KOPT-K1 (cell line): ENCODE results near the gene CCT8L2.
"Not testable (repeated sequence)": the region's sequence is repeated elsewhere in the genome, so short reads cannot be mapped to it uniquely, and the experiment has no call there.

Experiments used
- H3K27ac ChIP-seq: fragments of 200-600 bp; sonication (generic); 2 replicates; pipeline ENCODE4 v1.5.1; 2016; ENCODE audit warnings: antibody characterized with exemption, mild to moderate bottlenecking, low read depth, low read length; ENCODE audit not compliant: poor library complexity, severe bottlenecking
- H3K36me3 ChIP-seq: fragments of 200-600 bp; sonication (generic); 2 replicates; pipeline ENCODE4 v1.5.1; 2017; ENCODE audit warnings: antibody characterized with exemption, mild to moderate bottlenecking, low read length, moderate library complexity; ENCODE audit not compliant: insufficient read depth
- H3K9me3 ChIP-seq: fragments of 200-600 bp; sonication (generic); 2 replicates; pipeline ENCODE4 v1.5.1; 2017; ENCODE audit warnings: antibody characterized with exemption, low read length, mild to moderate bottlenecking; ENCODE audit not compliant: insufficient read depth, poor library complexity, severe bottlenecking

CCT8L2 gene

GRCh38 chr22:16602728-16603447, 10.3 kb upstream of the CCT8L2 start:
- H3K27ac ChIP-seq, result peak overlapping the region; percentile 70
- not testable (repeated sequence) for H3K36me3 ChIP-seq, H3K9me3 ChIP-seq

DNA sequence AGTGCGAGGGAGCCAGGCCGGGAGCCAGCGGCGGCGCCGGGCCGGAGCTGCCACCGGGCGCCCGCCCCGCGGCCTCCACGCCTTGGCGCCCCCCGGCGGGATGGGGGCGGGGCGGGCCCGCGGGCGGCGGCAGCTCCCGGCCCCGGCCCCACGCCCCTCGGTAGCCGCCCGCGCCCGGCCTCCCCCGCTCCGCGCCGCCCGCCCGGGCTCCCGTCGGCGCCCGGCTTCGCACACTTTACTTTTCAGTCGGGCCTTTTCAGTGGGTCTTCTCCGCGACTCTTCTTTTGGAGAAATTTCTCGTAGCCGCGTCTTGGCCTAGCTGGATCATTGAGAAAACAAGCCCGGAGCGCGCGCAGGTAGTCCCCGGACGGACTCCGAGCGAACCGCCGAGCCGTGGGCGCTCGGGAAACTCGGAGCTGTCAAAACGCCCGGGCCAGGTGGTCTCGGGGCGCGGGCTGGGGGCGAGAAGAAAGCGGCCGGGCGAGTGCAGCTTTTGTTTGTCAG, 9.7 kb upstream of the CCT8L2 start:
- not testable (repeated sequence) for H3K9me3 ChIP-seq, H3K36me3 ChIP-seq
- peak overlapping the region; percentile 70 for H3K27ac ChIP-seq

GRCh38 chr22:16601437-16602223, 9.0 kb upstream of the CCT8L2 start:
- peak overlapping the region; percentile 70 for H3K27ac ChIP-seq
- no peaks in the 10 kb centered on the region for H3K36me3 ChIP-seq
- no peaks in the 10 kb centered on the region for H3K9me3 ChIP-seq

GRCh38 chr22:16600644-16601436, 8.2 kb upstream of the CCT8L2 start:
- not testable (repeated sequence) for H3K9me3 ChIP-seq, H3K36me3 ChIP-seq
- peak overlapping the region; percentile 38 for H3K27ac ChIP-seq

DNA sequence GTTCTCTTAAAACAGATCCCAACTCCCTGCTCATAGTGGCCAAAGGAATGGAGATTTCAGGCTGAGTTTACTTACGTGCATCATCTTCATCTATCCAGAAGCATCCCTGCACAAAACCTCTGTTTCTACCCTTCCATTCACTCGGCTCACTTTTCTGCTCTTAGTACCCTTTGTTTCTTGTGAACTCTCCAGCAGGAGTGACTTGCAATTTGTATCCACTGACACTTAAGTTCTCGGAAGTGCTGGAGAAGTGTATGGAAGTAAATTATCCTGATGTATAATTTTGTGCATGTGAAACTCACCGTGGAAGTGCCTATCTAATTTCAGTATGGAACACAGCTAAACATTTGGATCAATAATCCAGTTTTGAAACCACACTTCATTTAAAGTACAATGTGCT, 7.0 kb upstream of the CCT8L2 start:
- not testable (repeated sequence) for H3K27ac ChIP-seq, H3K36me3 ChIP-seq, H3K9me3 ChIP-seq

DNA sequence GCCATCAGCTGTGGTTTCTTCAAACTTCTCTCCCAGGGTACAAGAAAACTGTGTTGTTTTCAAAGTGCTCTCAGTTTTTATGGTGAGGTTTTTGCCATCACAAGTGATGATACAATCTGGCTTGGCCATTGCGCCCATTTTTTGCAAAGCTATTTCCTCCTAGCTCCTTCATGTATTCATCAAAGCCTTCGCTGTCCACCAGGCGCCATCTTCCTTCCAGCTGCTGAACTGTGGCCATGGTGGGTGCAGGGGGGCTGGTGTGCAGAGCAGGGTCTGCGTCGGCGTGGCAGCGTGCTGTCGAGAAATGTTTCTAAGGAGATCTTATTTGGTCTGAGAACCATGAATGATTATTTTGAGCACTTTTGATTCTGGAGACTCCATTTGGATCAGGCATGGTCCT, 2.6 kb upstream of the CCT8L2 start:
- not testable (repeated sequence) for H3K36me3 ChIP-seq, H3K9me3 ChIP-seq, H3K27ac ChIP-seq

DNA sequence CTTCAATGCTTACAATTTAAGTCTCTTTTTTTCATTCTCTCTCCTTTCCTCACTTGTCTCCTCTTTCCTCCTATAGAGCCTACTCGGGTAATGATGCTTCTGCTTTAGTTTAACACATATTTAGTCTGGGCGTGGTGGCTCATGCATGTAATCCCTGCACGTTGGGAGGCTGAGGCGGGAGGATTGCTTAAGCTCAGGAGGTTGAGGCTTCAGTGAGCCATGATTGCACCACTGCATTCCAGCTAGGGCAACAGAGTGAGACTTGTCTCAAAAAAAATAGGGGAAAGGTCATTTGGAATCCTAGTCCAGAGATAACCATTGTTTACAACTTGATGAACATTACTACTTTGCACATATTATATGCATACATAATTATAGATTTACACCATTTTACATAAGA, 1.4 kb upstream of the CCT8L2 start:
- no peaks in the 10 kb centered on the region for H3K9me3 ChIP-seq
- no peaks in the 10 kb centered on the region for H3K36me3 ChIP-seq
- H3K27ac ChIP-seq, result no peak overlapping the region

- not testable (repeated sequence) for H3K9me3 ChIP-seq, H3K36me3 ChIP-seq, H3K27ac ChIP-seq
Observed at GRCh38 chr22:16592231-16592630, 379 bp downstream of the CCT8L2 start.

- H3K27ac ChIP-seq, H3K36me3 ChIP-seq, H3K9me3 ChIP-seq: not testable (repeated sequence)
Observed at GRCh38 chr22:16591136-16591535, 1.5 kb downstream of the CCT8L2 start.

GRCh38 chr22:16586991-16587390, 5.6 kb downstream of the CCT8L2 start:
- Histone ChIP-seq H3K36me3 (no peaks in the 10 kb centered on the region), H3K27ac (no peak overlapping the region), H3K9me3 (no peaks in the 10 kb centered on the region)

DNA sequence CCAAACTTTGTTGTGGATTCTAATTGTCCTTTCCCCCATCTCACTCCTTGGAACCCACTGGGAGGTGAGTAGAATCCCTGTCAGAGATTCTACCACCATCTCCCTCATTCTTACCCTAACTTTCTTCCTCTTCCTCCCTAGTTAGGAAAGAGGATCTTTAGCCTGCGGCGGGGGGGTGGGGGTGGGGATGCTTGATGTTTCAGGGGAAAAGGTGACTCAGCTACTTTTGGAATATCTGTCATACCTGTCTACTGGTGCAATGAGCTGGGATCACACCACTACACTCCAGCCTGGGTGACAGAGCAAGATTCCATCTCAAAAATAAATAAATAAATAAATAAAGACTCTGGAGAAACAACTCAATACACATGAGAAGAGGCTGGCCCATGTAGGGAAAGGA, 6.4 kb downstream of the CCT8L2 start:
- H3K27ac ChIP-seq, result no peak overlapping the region
- H3K9me3 ChIP-seq, result no peaks in the 10 kb centered on the region

DNA sequence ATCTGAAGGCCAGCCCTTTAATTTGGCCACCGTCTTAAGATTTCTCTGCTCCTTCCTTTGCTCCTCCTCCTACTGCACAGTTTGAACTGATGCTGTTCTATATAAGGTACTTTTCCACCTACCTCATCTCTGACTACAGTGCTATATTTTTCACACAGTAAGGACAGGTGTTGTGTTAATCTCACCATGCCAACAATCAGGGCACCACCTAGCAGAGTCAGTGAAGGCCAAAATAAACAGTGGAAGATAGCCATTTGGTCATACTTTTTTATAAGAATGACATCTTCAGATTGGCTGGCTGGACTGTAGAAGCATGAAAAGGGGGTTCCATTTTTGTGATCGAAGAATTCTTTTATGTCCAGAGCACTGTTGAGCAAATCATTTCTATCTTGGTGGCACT, 11.7 kb downstream of the CCT8L2 start:
- H3K9me3 ChIP-seq, H3K36me3 ChIP-seq, H3K27ac ChIP-seq: not testable (repeated sequence)

More for the DNA sequence above, 6.4 kb downstream of the CCT8L2 start:
- no peaks in the 10 kb centered on the region for H3K36me3 ChIP-seq

DNA sequence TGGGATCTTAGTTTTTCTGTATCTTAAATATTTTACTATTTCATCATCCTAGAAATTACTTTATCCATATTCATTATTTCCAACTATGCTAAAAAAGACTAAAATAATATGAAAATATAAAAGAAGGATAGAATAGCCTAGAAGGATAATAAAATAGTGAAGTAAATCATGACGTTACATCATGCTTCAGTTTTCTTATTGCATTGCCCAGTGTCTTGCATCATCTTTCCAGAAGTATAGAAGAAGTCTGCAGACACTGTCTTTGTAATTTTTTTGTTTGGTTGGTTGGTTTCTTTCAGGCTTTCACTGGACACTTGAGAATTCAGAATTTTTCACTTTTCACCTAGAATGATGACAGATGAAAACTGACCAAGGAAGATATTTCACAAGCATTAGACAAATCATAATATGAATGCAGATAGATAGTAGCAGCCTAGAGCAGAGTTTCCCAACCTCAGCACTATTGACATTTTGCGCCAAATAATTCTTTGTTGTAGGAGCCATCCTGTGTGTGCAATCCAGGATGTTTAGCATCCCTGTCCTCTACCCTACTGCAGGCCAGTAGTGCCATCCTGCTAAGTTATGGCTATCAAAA, 23.3 kb downstream of the CCT8L2 start:
- H3K36me3 ChIP-seq, H3K27ac ChIP-seq, H3K9me3 ChIP-seq: not testable (repeated sequence)

DNA sequence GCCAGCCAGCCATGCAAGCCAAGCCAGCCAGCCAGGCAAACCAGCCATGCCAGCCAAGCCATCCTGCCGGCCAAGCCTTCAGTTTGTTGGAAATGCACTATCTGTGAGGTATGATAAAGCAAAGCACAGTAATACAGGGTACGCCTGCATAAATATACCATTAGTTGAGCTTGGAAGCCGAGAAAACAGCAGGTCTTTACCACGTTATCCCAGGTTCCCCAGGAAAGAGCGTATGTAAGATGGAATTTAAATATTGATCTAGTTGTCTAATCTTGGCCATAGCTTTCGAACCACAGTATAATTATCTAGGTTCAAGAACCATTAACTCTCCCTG, 24.2 kb downstream of the CCT8L2 start:
- Histone ChIP-seq H3K36me3 (no peaks in the 10 kb centered on the region), H3K27ac (no peak overlapping the region)

More for the DNA sequence above, 24.2 kb downstream of the CCT8L2 start:
- peaks cover 5% of the 10 kb centered on the region for H3K9me3 ChIP-seq
